Ovary (tissue), 9 donors: ENCODE data around the gene MAST1. TPM values are rescaled to one million over a fixed set of nuclear protein-coding genes. Genes with fewer than 3 reads are reported as not detected.
"Not testable (repeated sequence)": the region's sequence is repeated elsewhere in the genome, so short reads cannot be mapped to it uniquely, and the experiment has no call there.

Experiments
- DNase-seq, 5 donors: peaks; one replicate each; pipeline ENCODE4 v3.0.0-alpha.2; 2019 to 2020
- H3K27ac ChIP-seq, 2 donors: fragments of 200-600 bp; one replicate each; pipeline versions ENCODE4 v1.5.1 to v1.8.0; 2019 to 2022
- H3K27me3 ChIP-seq: fragments of 200-600 bp; one replicate; pipeline ENCODE4 v1.8.0; 2022
- H3K36me3 ChIP-seq: fragments of 200-600 bp; sonication (generic); one replicate; pipeline ENCODE4 v1.5.1; 2019
- H3K4me1 ChIP-seq: one replicate; pipeline ENCODE4 v1.8.1; 2013; ENCODE audit warnings: mild to moderate bottlenecking, moderate library complexity; ENCODE audit not compliant: insufficient read depth
- H3K4me3 ChIP-seq: fragments of 200-600 bp; sonication (generic); one replicate; pipeline ENCODE4 v1.5.1; 2017
- H3K9me3 ChIP-seq, 2 donors: fragments of 200-600 bp in 1 of 2; sonication (generic) in 1 of 2; one replicate each; pipeline versions ENCODE4 v1.5.1 to v1.8.1; 2013 to 2019; ENCODE audit warnings: mild to moderate bottlenecking in 1 of 2, moderate library complexity in 1 of 2
- CTCF ChIP-seq, 3 donors: fragments of 450-650 bp in 2 of 3; fragments of 200-600 bp in 1 of 3; IDR thresholded peaks; one replicate each; pipeline versions ENCODE4 v1.5.1 to v1.8.0; 2016 to 2022; ENCODE audit warnings: antibody characterized with exemption in 3 of 3, mild to moderate bottlenecking in 1 of 3
- EP300 ChIP-seq: sonication (generic); formaldehyde crosslinking; IDR thresholded peaks from one replicate; pipeline ENCODE4 v1.6.1; 2017; ENCODE audit warnings: antibody characterized with exemption
- POLR2A ChIP-seq: fragments of 450-650 bp; IDR thresholded peaks from one replicate; pipeline ENCODE4 v1.6.1; 2017; ENCODE audit warnings: antibody characterized with exemption, mild to moderate bottlenecking, moderate library complexity
- WGBS, 3 donors: extraction: QIAGEN DNeasy Blood & Tissue Kit in 1 of 3; methylation state at CpG; one replicate each; pipeline versions ENCODE4 v1.1.5 to v1.1.7; 2013 to 2017; 5-methylcytosine and 5-hydroxymethylcytosine counted together
- intact Hi-C, 4 donors: fragments of 100-400 bp; cut with DNase I; formaldehyde crosslinking; loops; one replicate each; pipeline versions ENCODE4 v1.11.0 to v1.15.1; 2022 to 2023
- polyA plus RNA-seq, 2 donors: library from polyadenylated mRNA; stranded (reverse); fragments of 200-250 nt in 1 of 2; fragments of 350-450 nt in 1 of 2; fragmentation: Illumina TruSeq in 1 of 2; extraction: RNeasy Lipid Tissue Mini Kit (QIAGEN cat#74804) in 1 of 2; gene quantifications; one replicate each; pipeline ENCODE4 v1.2.3, GENCODE V29; 2013 to 2014
- total RNA-seq, 7 donors: library from RNA; depleted of rRNA in 2 of 7; stranded (reverse); fragments of >200 nt in 2 of 7; fragmentation: NEBNext Ultra II Directional in 3 of 7; extraction: Animal tissue kit (Norgen Biotek cat#: 25700) in 3 of 7; gene quantifications; one replicate each; pipeline versions ENCODE4 v1.1.0 to v1.2.4, GENCODE V29; 2016 to 2023
- donor health status: DM: no; HTN: no; CAD: no; lungs with moderate emphysema.
- donor health status: DM: no; HTN: no; CAD: no.
- donor health status: Bipolar disorder and iron deficiency.
- donor health status: DM: yes; HTN: yes; CAD: no.
- donor health status: DM: no; HTN: no; CAD: no.
- donor health status: DM: yes; HTN: yes; CAD: no.

The MAST1 gene
- total and polyA plus RNA-seq, 9 donors = 0.25 to 2.4 (median 1.1) TPM

- Histone ChIP-seq H3K27ac (no peak overlapping the region), H3K4me1 (peaks cover 5% of the 10 kb centered on the region), H3K4me3 (no peak overlapping the region), H3K27me3 (peaks cover 8% of the 10 kb centered on the region), H3K36me3 (no peaks in the 10 kb centered on the region), H3K9me3 (no peaks in the 10 kb centered on the region)
- no peak for DNase-seq
- WGBS, 3 donors = 89 to 92% (median 90%) methylated on average over 18 of the region's 18 CpGs
- TF ChIP-seq EP300 = no peak
- intact Hi-C loops = no loop called here
Measured at GRCh38 chr19:12842511-12842910, 4.2 kb downstream of the MAST1 start.

- Histone ChIP-seq H3K4me3 (no peak overlapping the region), H3K9me3 (no peaks in the 10 kb centered on the region), H3K27ac (no peak overlapping the region), H3K4me1 (peaks cover 5% of the 10 kb centered on the region), H3K36me3 (no peaks in the 10 kb centered on the region), H3K27me3 (peaks cover 3% of the 10 kb centered on the region)
- intact Hi-C loops = no loop called here
- WGBS, 3 donors = 66 to 71% (median 66%) methylated on average over 11 of the region's 11 CpGs
- no peak for TF ChIP-seq CTCF (IDR thresholded peaks at IDR 0.05)
- no peak for TF ChIP-seq EP300
- no peak for TF ChIP-seq POLR2A
- no peak for DNase-seq
Measured at GRCh38 chr19:12843328-12843727, 5.0 kb downstream of the MAST1 start.

- TF ChIP-seq POLR2A = no peak
- TF ChIP-seq EP300 = no peak
- TF ChIP-seq CTCF (IDR thresholded peaks at IDR 0.05) = no peak
- H3K9me3 ChIP-seq = no peaks in the 10 kb centered on the region
- no peaks in the 10 kb centered on the region for H3K36me3 ChIP-seq
- peaks cover 3% of the 10 kb centered on the region for H3K27me3 ChIP-seq
- intact Hi-C loops = no loop called here
- no peak overlapping the region for H3K27ac ChIP-seq
- peaks cover 5% of the 10 kb centered on the region for H3K4me1 ChIP-seq
- H3K4me3 ChIP-seq = no peak overlapping the region
- DNase-seq = no peak
- 74 to 86% (median 77%) methylated on average over 3 of the region's 3 CpGs for WGBS, 3 donors
Measured at GRCh38 chr19:12843999-12844732, 5.9 kb downstream of the MAST1 start.

- H3K36me3 ChIP-seq, H3K4me1 ChIP-seq, H3K27me3 ChIP-seq, H3K9me3 ChIP-seq, H3K27ac ChIP-seq, H3K4me3 ChIP-seq, DNase-seq: not testable (repeated sequence)
- 79 to 84% (median 82%) methylated on average over 7 of the region's 7 CpGs for WGBS, 3 donors
- intact Hi-C loops = loop anchor here (5.0 kb wide), 2 partner anchors 79 to 84 kb away; no protein-coding TSS in a partner anchor
Measured at GRCh38 chr19:12846613-12847012, 8.3 kb downstream of the MAST1 start.

- Histone ChIP-seq H3K27me3 (no peaks in the 10 kb centered on the region), H3K27ac (no peak overlapping the region), H3K4me3 (no peak overlapping the region), H3K36me3 (no peaks in the 10 kb centered on the region), H3K4me1 (no peaks in the 10 kb centered on the region), H3K9me3 (no peaks in the 10 kb centered on the region)
- peak; percentile 87 to 99 (median 99) for TF ChIP-seq CTCF (IDR thresholded peaks at IDR 0.05)
- no peak for TF ChIP-seq EP300
- TF ChIP-seq POLR2A = no peak
- intact Hi-C loops = loop anchor here (5.0 kb wide), 2 partner anchors 80 to 85 kb away; no protein-coding TSS in a partner anchor
- peak; percentile 76 to 92 (median 87) for DNase-seq
- WGBS, 3 donors = 9 to 12% (median 9%) methylated on average over 60 to 69 of the region's 69 CpGs
Measured at GRCh38 chr19:12847159-12848139, 9.1 kb downstream of the MAST1 start.
